GM23338 (cell line): Measurements from ENCODE around the gene CACNA1D. TPM values are rescaled to one million over a fixed set of nuclear protein-coding genes. Genes with fewer than 3 reads are reported as not detected.

Experiments
- ATAC-seq: fragments of 200-7000 bp; cut with Tn5 transposase; 3 replicates; pipeline ENCODE4 v1.9.1; 2020
- DNase-seq: peaks from one replicate; pipeline ENCODE4 v3.0.0-alpha.2; 2015; ENCODE audit warnings: low spot score
- H2AFZ ChIP-seq: fragments of 200-600 bp; sonication (generic); 2 replicates; pipeline ENCODE4 v1.8.0; 2016; ENCODE audit warnings: antibody characterized with exemption, mild to moderate bottlenecking, moderate library complexity
- H3F3A ChIP-seq: fragments of 200-600 bp; sonication (generic); replicated peaks from 2 replicates; pipeline ENCODE4 v1.8.0; 2017; ENCODE audit warnings: antibody characterized with exemption, mixed run types, low read depth
- H3K27ac ChIP-seq: fragments of 200-600 bp; sonication (generic); 2 replicates; pipeline ENCODE4 v1.6.1; 2016; ENCODE audit warnings: low read depth
- H3K27me3 ChIP-seq: fragments of 200-600 bp; sonication (generic); 2 replicates; pipeline ENCODE4 v1.8.0; 2016; ENCODE audit warnings: mild to moderate bottlenecking, mixed run types, moderate library complexity; ENCODE audit not compliant: insufficient read depth
- H3K36me3 ChIP-seq: fragments of 200-600 bp; sonication (generic); 2 replicates; pipeline ENCODE4 v1.8.0; 2016; ENCODE audit warnings: mild to moderate bottlenecking; ENCODE audit not compliant: insufficient read depth
- H3K4me1 ChIP-seq: fragments of 200-600 bp; sonication (generic); 2 replicates; pipeline ENCODE4 v1.8.0; 2016; ENCODE audit warnings: mild to moderate bottlenecking, moderate library complexity; ENCODE audit not compliant: insufficient read depth
- H3K4me2 ChIP-seq: fragments of 200-600 bp; sonication (generic); 2 replicates; pipeline ENCODE4 v1.7.1; 2017; ENCODE audit warnings: mixed run types
- H3K4me3 ChIP-seq: fragments of 200-600 bp; sonication (generic); 2 replicates; pipeline ENCODE4 v1.6.1; 2016; ENCODE audit warnings: mixed run types
- H3K79me2 ChIP-seq: fragments of 200-600 bp; sonication (generic); replicated peaks from 2 replicates; pipeline ENCODE4 v1.8.0; 2017; ENCODE audit warnings: mild to moderate bottlenecking; ENCODE audit not compliant: insufficient read depth
- H3K9me2 ChIP-seq: fragments of 200-600 bp; sonication (generic); 2 replicates; pipeline ENCODE4 v1.8.0; 2017; ENCODE audit not compliant: insufficient read depth
- H4K20me1 ChIP-seq: fragments of 200-600 bp; sonication (generic); replicated peaks from 2 replicates; pipeline ENCODE4 v1.8.0; 2017; ENCODE audit warnings: mild to moderate bottlenecking; ENCODE audit not compliant: insufficient read depth
- H3K27ac Mint-ChIP-seq: 2 replicates; pipeline ENCODE4 v1.8.0; 2020; ENCODE audit warnings: inconsistent platforms, mild to moderate bottlenecking, moderate library complexity, mixed read lengths
- H3K27me3 Mint-ChIP-seq: 3 replicates; pipeline ENCODE4 v1.8.0; 2022; ENCODE audit warnings: low read depth, mild to moderate bottlenecking, moderate library complexity, mixed read lengths, inconsistent platforms; ENCODE audit not compliant: insufficient read depth, poor library complexity
- H3K36me3 Mint-ChIP-seq: 3 replicates; pipeline ENCODE4 v1.8.0; 2021; ENCODE audit warnings: low read depth, mild to moderate bottlenecking, inconsistent platforms, moderate library complexity, mixed read lengths
- H3K4me1 Mint-ChIP-seq: 3 replicates; pipeline ENCODE4 v1.8.0; 2020; ENCODE audit warnings: mild to moderate bottlenecking, inconsistent platforms, mixed read lengths
- H3K4me3 Mint-ChIP-seq: 3 replicates; pipeline ENCODE4 v1.8.0; 2021; ENCODE audit warnings: moderate library complexity, mild to moderate bottlenecking, inconsistent platforms, mixed read lengths
- H3K9me3 Mint-ChIP-seq: 3 replicates; pipeline ENCODE4 v1.8.0; 2020; ENCODE audit warnings: moderate library complexity, mild to moderate bottlenecking, inconsistent platforms, mixed read lengths
- EZH2 ChIP-seq: fragments of 200-600 bp; sonication (generic); IDR thresholded peaks from one replicate; pipeline ENCODE4 v1.8.0; 2017; ENCODE audit warnings: antibody characterized with exemption, mild to moderate bottlenecking, low read depth; ENCODE audit not compliant: unreplicated experiment
- EZH2phosphoT487 ChIP-seq: fragments of 200-600 bp; sonication (generic); IDR thresholded peaks from one replicate; pipeline ENCODE4 v1.8.1; 2018; ENCODE audit warnings: antibody characterized with exemption; ENCODE audit not compliant: unreplicated experiment
- JUNB ChIP-seq: IDR thresholded peaks from one replicate; pipeline ENCODE4 v1.6.1; 2016; ENCODE audit warnings: antibody characterized with exemption; ENCODE audit not compliant: unreplicated experiment
- NANOG ChIP-seq: IDR thresholded peaks from 2 replicates; pipeline ENCODE4 v1.6.1; 2016; ENCODE audit warnings: antibody characterized with exemption, borderline replicate concordance
- POLR2AphosphoS5 ChIP-seq: IDR thresholded peaks from 2 replicates; pipeline ENCODE4 v1.6.1; 2016; ENCODE audit warnings: antibody characterized with exemption, low read depth
- ZNF331 ChIP-seq: fragments of 250-450 bp; sonication (Bioruptor Pico); IDR thresholded peaks from 2 replicates; pipeline ENCODE4 v1.5.0; 2020; ENCODE audit warnings: low read depth, mild to moderate bottlenecking, moderate library complexity
- polyA plus RNA-seq: library from polyadenylated mRNA; unstranded; fragments of >200 nt; fragmentation: Nextera tagmentation; extraction: Ambion mirVana; gene quantifications from 2 replicates; pipeline ENCODE4 v1.2.1, GENCODE V29; 2016
- total RNA-seq: library from RNA; depleted of rRNA; stranded (reverse); fragments of >200 nt; shearing (Covaris generic); gene quantifications from 2 replicates; pipeline ENCODE4 v1.2.3, GENCODE V29; 2014
- TF ChIP-seq, protein P1 (sequence below): fragments of 250-450 bp; sonication (Bioruptor Pico); IDR thresholded peaks from 2 replicates; pipeline ENCODE4 v1.5.0; 2020; ENCODE audit warnings: mild to moderate bottlenecking, moderate library complexity
- TF ChIP-seq, protein P2 (sequence below): IDR thresholded peaks from one replicate; pipeline ENCODE4 v1.6.1; 2018; ENCODE audit warnings: antibody characterized with exemption; ENCODE audit not compliant: unreplicated experiment

The CACNA1D gene
- total and polyA plus RNA-seq, 2 experiments from 2014 or later, result 1.7 to 1.8 TPM

DNA sequence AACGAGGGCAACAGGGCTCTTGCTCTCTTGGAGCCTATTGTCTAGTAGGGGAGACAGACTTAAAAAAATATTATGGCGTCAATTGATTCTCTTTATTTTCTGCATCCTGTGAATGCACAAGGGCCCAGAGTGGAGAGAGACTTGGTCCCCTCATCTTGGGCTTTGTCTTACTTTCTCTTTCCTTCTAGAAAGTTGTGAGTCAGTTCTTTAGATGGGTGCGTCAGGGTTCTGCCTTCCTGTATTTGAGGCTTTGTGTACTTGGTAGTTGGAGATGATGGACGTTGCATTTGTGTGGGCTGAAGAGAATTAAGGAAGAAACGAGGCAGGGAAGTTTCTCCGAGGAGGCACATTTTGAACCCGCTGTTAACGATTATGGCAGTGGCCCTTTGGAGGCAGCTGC, 52.9 kb downstream of the CACNA1D start (continued):
- TF ChIP-seq, protein P1, sequence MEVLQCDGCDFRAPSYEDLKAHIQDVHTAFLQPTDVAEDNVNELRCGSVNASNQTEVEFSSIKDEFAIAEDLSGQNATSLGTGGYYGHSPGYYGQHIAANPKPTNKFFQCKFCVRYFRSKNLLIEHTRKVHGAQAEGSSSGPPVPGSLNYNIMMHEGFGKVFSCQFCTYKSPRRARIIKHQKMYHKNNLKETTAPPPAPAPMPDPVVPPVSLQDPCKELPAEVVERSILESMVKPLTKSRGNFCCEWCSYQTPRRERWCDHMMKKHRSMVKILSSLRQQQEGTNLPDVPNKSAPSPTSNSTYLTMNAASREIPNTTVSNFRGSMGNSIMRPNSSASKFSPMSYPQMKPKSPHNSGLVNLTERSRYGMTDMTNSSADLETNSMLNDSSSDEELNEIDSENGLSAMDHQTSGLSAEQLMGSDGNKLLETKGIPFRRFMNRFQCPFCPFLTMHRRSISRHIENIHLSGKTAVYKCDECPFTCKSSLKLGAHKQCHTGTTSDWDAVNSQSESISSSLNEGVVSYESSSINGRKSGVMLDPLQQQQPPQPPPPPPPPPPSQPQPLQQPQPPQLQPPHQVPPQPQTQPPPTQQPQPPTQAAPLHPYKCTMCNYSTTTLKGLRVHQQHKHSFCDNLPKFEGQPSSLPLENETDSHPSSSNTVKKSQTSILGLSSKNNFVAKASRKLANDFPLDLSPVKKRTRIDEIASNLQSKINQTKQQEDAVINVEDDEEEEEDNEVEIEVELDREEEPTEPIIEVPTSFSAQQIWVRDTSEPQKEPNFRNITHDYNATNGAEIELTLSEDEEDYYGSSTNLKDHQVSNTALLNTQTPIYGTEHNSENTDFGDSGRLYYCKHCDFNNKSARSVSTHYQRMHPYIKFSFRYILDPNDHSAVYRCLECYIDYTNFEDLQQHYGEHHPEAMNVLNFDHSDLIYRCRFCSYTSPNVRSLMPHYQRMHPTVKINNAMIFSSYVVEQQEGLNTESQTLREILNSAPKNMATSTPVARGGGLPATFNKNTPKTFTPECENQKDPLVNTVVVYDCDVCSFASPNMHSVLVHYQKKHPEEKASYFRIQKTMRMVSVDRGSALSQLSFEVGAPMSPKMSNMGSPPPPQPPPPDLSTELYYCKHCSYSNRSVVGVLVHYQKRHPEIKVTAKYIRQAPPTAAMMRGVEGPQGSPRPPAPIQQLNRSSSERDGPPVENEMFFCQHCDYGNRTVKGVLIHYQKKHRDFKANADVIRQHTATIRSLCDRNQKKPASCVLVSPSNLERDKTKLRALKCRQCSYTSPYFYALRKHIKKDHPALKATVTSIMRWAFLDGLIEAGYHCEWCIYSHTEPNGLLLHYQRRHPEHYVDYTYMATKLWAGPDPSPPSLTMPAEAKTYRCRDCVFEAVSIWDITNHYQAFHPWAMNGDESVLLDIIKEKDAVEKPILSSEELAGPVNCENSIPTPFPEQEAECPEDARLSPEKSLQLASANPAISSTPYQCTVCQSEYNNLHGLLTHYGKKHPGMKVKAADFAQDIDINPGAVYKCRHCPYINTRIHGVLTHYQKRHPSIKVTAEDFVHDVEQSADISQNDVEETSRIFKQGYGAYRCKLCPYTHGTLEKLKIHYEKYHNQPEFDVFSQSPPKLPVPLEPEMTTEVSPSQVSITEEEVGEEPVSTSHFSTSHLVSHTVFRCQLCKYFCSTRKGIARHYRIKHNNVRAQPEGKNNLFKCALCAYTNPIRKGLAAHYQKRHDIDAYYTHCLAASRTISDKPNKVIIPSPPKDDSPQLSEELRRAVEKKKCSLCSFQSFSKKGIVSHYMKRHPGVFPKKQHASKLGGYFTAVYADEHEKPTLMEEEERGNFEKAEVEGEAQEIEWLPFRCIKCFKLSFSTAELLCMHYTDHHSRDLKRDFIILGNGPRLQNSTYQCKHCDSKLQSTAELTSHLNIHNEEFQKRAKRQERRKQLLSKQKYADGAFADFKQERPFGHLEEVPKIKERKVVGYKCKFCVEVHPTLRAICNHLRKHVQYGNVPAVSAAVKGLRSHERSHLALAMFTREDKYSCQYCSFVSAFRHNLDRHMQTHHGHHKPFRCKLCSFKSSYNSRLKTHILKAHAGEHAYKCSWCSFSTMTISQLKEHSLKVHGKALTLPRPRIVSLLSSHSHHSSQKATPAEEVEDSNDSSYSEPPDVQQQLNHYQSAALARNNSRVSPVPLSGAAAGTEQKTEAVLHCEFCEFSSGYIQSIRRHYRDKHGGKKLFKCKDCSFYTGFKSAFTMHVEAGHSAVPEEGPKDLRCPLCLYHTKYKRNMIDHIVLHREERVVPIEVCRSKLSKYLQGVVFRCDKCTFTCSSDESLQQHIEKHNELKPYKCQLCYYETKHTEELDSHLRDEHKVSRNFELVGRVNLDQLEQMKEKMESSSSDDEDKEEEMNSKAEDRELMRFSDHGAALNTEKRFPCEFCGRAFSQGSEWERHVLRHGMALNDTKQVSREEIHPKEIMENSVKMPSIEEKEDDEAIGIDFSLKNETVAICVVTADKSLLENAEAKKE (CRISPR knock-in tag), result no peak

DNA sequence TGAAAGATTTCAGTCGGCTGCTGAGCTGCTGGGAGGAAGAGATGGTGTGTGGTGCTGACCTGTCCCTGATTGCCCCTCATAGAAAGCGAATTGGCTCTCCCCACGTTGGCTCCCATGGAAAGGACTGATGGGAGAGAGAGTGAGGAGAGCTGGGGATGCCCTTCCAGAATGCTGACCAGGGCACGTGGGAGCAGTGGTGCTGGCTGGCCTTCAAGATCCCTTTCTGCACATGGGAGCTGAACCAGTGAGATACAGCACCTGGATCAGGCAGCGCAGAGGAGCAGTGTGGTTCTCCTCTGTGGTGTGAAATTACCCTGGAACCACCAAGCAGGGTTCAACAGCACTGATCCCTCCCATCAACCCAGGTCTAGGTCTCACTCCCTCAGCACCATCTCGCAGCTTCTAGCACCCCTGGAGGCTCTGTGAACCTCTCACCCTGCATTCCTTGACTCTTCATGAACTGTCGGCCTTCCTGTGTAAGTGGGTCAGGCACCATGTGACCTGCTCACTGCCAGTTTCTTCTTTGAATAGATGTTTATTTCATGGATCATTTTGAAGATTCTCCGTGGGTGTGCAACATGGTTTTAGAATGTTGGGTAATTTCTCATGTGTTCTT, 55.7 kb downstream of the CACNA1D start:
- H3K4me3 Mint-ChIP-seq, result no peak overlapping the region
- peaks cover 14% of the 10 kb centered on the region for H3K4me1 Mint-ChIP-seq
- DNase-seq (no peak), ATAC-seq (no peak)
- H3K27me3 Mint-ChIP-seq, result peaks cover 1% of the 10 kb centered on the region
- Histone ChIP-seq H3K9me2 (0 out of 2 replicates have a peak, but pooled peaks cover 4% of the 10 kb centered on the region), H3K27me3 (no peaks in the 10 kb centered on the region), H3F3A (no peaks in the 10 kb centered on the region), H3K4me2 (no peak overlapping the region), H2AFZ (no peak overlapping the region), H3K4me3 (no peak overlapping the region), H3K36me3 (no peaks in the 10 kb centered on the region), H3K79me2 (no peaks in the 10 kb centered on the region), H3K4me1 (peaks cover 8% of the 10 kb centered on the region; the same call in 1 of the 2 replicates), H4K20me1 (no peaks in the 10 kb centered on the region), H3K27ac (no peak overlapping the region)
- H3K9me3 Mint-ChIP-seq, result no peaks in the 10 kb centered on the region
- no peak overlapping the region for H3K27ac Mint-ChIP-seq
- H3K36me3 Mint-ChIP-seq, result no peaks in the 10 kb centered on the region
- TF ChIP-seq JUNB (no peak), NANOG (no peak), EZH2 (no peak), POLR2AphosphoS5 (no peak), EZH2phosphoT487 (no peak), ZNF331 (CRISPR knock-in tag) (no peak)
- TF ChIP-seq, protein P2, sequence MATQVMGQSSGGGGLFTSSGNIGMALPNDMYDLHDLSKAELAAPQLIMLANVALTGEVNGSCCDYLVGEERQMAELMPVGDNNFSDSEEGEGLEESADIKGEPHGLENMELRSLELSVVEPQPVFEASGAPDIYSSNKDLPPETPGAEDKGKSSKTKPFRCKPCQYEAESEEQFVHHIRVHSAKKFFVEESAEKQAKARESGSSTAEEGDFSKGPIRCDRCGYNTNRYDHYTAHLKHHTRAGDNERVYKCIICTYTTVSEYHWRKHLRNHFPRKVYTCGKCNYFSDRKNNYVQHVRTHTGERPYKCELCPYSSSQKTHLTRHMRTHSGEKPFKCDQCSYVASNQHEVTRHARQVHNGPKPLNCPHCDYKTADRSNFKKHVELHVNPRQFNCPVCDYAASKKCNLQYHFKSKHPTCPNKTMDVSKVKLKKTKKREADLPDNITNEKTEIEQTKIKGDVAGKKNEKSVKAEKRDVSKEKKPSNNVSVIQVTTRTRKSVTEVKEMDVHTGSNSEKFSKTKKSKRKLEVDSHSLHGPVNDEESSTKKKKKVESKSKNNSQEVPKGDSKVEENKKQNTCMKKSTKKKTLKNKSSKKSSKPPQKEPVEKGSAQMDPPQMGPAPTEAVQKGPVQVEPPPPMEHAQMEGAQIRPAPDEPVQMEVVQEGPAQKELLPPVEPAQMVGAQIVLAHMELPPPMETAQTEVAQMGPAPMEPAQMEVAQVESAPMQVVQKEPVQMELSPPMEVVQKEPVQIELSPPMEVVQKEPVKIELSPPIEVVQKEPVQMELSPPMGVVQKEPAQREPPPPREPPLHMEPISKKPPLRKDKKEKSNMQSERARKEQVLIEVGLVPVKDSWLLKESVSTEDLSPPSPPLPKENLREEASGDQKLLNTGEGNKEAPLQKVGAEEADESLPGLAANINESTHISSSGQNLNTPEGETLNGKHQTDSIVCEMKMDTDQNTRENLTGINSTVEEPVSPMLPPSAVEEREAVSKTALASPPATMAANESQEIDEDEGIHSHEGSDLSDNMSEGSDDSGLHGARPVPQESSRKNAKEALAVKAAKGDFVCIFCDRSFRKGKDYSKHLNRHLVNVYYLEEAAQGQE, result no peak
